ENCODE results near the gene EPHB2.
A peak's percentile ranks its signal among the peaks of the same experiment; 100 is the strongest.
"Not testable (repeated sequence)": the region's sequence is repeated elsewhere in the genome, so short reads cannot be mapped to it uniquely, and the experiment has no call there.

Gene EPHB2

DNA sequence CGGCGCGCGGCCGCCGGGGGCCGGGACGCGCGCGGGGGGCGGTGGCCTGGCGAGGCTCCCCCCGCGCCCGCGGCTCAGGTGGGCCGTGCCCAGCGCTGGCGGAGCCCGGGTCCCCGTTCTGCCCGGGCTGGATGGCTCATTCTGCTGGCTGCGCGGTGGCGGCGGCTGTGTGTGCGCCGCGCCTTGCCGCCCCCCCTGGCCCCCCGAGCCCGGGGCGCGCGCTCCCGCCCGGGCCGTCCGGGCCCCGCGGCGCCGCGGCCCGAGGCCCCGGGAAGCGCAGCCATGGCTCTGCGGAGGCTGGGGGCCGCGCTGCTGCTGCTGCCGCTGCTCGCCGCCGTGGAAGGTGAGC, at the start of gene EPHB2:
TSS of gene EPHB2 (plus strand) at position 139 of the 349 bp plus-strand sequence. CDS start at position 283, 144 bp downstream.
- DNase-seq (ENCODE audit: low read depth in 2 of 2): no peak

DNA sequence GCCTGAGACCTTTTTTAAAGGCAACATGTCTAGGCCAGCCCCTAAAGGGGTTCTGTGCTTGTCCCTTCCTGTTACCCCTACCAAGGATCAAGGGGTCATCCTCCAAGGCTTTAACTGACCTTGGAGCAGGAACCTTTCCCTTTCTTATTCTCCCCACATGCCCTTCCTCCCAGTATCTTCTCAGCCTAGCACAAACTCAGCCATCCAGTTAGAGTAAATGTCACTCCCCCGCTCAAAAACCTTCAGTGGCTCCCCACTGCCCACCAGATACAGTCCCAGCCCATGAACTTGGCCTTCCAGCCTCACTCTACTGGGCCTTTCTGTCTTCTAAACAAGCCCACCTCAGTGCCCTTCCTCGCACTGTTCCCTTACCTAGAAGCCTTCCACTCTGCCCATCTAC, 48.8 kb upstream of the EPHB2 start:
- no peak for DNase-seq (ENCODE audit: low read depth in 2 of 2)

DNA sequence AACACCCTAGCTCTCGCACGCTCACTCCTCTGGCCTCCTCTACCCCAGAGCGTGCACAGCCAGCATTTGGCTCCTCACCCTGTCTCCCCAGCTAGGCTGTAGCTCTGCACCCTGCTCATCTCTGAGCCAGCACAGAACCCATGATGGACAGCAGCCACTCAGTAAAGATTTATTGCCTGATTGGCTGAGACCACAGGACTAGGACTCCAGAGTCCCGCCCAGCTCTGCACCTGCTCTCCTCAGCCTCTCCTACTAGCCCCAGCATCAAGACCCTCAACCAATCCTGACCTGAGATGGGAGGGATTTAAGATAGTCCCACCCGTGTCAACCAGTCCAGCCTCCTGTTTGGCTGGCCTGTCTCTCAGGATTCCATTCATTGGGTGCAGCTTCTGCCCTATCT, 48.3 kb upstream of the EPHB2 start:
- no peak for DNase-seq (ENCODE audit: low read depth in 2 of 2)

DNA sequence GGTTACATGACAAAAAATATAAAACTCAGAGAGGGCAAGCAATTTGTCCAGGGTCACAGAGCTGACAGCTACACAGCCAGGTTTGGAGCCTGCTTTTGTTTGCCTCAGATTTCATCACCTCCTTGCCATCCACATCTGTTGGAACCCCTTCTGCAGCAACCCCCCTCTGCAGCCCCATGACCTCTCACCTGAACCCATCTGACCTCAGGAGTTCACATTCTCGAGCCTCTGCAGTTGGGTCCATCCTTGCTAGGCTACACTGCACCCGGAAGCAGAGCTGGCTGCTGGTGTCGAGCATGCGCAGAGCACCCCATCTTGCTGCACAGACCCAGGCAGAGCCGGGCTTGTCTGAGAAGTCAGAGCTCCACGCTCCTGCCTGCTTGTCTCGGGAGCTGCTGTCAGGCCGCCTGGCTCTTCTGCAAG, 47.6 kb upstream of the EPHB2 start:
- no peak for DNase-seq (ENCODE audit: low read depth in 2 of 2)

DNA sequence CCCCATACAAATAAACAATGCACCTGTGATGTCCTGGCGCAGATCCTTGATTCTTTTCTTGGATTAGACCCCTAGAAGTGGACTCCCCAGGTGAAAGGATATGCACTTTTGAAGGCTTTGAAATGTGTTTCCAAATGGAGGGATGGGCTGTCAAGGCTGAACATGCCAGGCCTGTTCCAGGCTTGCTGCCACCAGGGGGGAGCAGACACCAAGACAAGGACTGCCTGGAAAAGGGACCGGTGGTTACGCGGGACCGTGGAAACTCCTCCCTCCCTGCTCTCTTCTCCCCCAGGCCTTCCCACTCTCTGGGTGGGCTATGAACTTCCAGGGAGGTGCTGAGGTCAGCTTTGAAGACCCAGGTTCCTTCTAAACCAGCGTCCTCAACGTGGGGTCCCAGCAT, 44.9 kb upstream of the EPHB2 start:
- no peak for DNase-seq (ENCODE audit: low read depth in 2 of 2)

DNA sequence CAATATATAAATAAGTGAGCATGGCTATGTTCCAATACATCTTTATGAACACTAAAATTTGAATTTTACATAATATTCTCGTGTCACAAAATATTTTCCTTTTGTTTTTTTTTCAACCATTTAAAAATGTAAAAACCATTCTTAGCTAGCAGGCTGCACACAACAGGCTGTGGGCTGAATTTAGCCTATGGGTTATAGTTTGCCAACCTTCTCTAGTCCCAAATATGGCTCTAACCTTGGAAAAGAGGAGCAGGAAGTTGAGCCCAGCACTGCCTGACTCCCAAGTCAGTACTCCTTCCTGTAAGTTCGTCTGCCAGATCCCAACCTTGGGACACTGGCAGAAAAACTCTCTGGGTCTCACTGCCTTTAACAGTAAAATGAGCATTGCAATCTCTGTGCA, 44.2 kb upstream of the EPHB2 start:
- DNase-seq (ENCODE audit: low read depth in 2 of 2): no peak

DNA sequence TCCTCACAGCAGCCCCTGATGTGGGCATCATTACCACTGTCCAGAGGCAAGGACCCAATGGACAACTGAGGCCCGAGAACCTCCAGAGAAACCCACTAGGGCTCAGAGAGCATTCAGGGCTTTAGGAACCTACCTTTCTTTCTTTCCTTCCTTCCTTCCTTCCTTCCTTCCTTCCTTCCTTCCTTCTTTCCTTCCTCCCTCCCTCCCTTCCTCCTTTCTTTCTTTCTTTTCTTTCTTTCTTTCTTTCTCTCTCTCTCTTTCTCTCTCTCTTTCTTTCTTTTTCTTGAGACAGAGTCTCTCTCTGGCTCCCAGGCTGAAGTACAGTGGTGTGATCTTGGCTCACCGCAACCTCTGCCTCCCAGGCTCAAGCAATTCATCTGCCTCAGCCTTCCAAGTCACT, 41.8 kb upstream of the EPHB2 start:
- not testable (repeated sequence) for DNase-seq (ENCODE audit: low read depth in 2 of 2)

DNA sequence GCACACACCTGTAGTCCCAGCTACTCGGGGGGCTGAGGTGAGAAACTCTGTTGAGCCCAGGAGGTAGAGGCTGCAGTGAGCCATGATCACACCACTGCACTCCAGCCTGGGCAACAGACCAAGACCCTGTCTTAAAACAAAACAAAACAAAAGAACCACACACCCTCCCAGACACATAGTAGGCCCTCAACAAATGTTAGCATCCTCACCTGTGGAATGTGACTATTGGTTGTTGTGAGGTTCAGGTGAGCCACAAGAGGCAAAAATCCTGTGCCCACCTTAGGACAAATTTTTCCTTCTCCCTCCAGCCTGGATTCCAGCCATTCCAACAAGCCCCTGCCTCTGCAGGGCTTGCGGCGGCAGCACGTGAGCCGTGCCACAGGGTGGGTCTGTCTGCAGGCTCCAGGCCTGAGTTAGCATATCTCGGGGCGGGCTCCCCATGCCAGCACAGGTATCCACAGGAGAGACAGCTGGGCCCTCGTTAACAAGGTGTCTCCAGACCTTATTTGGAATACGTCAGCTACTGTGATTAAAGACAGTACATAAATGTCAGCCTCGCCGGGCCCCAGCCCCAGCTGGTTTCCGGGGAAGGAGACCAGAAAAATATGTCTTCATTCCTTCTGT, 40.2 kb upstream of the EPHB2 start:
- no peak for DNase-seq (ENCODE audit: low read depth in 2 of 2)

DNA sequence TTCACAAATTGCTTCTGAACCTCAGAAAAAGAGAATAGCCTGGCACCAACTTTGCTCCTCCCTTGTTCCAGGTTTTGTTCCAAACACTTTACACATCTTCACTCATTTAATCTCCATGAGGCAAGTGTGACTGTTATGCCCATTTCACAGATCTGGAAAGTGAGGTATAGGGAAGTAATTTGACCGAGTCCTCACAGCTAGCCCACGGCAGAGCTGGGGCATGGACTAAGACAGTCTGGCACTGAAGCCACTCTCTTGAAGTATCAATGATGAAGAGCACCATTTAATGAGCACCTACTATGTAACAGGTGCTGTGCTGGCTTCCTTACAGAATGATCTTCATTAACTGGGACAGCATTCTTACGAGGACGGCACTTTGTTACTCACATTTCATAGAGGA, 38.6 kb upstream of the EPHB2 start:
- no peak for DNase-seq (ENCODE audit: low read depth in 2 of 2)

DNA sequence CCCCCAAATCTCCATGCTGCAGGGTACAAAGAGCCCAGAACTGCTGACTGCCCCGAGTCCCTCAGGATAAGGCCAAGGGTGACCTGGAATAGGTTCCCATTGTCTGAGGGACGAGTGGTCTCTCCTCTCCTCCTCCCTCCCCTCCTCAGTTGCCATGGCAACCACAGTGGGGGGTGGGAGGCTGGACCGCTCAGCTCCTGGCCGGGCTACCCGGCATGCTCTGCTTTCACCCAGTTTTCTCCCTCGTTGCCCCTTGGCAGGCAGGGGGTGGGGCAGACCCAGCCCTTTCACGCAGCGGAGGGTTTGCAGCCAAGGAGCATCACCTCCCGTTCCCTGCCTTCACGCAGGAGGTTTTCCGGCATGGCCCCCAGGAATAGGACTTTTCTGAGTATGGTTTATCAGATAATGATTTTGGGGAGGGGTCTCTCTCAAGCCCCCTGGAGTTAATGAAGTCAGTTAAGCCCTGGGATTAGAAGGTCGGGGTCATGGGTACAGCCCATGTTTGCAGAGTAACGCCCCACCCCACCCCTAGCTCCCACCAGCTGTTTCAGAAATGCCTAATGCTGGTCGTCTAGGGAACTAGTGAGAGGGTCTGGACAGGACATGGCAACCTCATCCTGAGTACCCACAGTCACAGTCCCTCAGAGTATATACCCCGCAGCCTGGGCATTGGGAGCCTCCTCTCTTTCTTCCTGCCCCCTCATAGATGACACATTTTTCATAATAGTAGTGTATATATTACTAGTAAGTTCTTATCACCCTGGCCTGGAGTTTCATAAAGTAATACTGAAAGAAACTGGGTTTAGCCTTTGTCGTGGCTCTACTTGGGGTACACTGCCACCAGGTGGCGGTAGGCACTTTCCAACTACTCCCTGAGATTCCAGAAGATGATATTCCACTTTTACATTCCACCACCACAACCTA, 36.9 kb upstream of the EPHB2 start:
- peak; percentile 19 to 26 for DNase-seq (ENCODE audit: low read depth in 2 of 2)

DNA sequence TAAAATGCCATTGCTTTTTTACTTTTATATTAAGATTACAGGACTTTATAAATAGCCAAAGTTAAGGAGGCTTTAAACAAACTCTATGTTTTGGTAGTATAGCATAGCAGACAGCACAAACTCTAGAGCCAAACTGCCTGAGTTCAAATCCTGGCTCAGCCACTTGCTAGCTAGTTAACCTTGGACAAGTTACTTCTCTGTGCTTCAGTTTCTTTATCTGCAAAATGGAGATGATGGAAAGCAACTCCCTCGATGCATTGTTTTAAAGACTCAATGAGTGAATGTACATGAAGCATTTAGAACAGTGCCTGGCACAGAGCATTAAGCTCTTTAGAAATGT, 36.3 kb upstream of the EPHB2 start:
- DNase-seq (ENCODE audit: low read depth in 2 of 2): no peak

DNA sequence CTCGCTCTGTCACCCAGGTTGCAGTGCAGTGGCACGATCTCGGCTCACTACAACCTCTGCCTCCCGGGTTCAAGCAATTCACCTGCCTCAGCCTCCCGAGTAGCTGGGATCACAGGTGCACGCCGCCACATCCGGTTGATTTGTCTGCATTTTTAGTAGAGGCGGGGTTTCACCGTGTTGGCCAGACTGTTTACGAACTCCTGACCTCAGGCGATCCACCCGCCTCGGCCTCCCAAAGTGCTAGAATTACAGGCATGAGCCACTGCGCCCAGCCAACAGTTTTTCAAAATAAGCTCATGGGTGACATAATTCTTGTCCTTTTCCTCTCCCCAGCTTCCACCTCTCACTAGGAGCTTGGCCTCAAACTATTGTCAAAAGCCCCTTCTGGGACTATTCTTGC, 34.5 kb upstream of the EPHB2 start:
- DNase-seq (ENCODE audit: low read depth in 2 of 2): not testable (repeated sequence)

DNA sequence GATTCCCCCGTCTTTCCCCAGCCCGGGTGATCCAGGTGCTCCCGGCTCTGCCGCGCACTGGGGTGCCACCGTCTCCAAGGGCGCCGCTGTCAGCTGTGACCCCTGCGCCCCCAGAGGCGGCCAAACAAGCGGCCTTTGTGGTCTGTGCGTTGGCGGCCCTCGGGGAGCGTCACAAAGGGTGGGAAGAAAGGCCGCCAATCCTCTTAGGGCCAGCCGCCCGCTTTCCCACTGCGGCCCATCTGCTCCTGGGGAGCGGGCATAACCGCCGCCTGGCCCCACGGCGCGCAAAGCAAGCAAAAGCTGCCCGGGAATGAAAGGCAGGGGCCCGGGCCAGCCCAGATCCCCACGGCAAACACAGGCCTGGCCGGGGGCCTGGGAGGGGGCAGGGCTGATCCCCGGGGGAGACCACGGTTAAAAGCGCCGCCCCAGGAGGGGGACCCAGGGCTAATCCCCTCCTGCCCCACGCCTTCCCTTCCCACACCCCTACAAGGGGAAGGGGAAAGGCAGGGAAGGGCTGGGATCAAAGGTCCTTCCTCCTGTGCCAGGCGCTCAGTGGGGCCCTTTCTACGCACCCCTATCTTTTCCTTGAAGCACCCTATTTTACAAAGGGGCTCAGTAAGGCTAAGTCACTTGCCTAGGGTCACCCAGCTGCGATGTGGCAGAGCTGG, 33.6 kb upstream of the EPHB2 start:
- no peak for DNase-seq (ENCODE audit: low read depth in 2 of 2)

DNA sequence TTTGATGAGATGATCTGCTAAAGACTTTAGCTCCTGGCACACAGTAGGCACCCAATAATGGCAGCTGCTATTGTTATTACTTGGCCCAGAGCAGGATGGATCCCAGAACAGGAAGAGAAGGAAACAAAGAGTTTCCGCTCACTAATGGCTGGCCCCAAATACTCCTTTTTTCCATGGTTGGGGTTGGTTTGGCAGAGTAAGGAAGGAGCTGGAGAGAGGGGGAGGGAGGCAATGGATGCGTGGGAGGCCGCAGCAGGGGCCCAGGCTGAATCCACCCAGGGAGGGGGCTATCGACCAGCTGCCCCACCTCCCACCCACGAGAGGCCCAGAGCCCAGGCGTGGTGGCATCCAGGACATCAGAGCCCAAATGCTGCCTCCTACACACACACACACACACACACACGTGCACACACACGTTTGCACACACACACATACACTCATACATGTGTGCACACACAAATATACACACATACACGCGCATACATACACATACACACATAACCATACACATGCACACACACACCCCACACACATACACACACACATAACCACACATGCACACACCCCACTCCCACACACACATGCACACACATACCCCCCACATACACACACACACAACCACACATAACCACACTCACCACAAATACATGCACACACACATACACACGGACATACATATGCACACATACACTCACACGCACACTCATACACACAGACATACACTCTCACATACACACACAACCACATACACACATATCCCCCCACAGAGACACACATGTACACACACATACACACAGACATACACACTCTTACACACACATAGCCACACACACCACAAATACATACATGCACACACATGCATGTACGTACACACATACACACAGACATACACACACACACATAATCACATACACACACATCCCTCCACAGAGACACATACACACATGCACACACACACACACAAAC, 32.4 kb upstream of the EPHB2 start:
- DNase-seq (ENCODE audit: low read depth in 2 of 2): no peak

DNA sequence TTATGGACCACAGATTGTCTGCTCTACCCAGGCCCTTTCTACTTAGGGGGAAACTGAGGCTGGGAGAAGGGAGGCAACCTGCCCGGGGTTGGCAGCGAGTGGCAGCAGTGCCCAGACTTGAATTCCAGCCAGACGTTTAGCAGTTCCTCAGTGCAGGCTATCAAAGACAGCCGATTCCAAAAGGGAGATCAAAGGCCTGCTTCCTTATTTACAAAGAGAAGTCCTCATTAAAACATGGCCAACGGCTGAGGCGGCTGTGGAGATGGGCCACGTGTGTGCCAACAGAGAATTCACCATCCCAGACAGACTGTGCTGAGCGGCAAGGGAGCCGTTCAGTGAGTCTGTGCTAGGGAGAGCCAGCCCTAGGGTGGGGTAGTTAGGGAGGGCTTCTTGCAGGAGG, 29.9 kb upstream of the EPHB2 start:
- no peak for DNase-seq (ENCODE audit: low read depth in 2 of 2)

DNA sequence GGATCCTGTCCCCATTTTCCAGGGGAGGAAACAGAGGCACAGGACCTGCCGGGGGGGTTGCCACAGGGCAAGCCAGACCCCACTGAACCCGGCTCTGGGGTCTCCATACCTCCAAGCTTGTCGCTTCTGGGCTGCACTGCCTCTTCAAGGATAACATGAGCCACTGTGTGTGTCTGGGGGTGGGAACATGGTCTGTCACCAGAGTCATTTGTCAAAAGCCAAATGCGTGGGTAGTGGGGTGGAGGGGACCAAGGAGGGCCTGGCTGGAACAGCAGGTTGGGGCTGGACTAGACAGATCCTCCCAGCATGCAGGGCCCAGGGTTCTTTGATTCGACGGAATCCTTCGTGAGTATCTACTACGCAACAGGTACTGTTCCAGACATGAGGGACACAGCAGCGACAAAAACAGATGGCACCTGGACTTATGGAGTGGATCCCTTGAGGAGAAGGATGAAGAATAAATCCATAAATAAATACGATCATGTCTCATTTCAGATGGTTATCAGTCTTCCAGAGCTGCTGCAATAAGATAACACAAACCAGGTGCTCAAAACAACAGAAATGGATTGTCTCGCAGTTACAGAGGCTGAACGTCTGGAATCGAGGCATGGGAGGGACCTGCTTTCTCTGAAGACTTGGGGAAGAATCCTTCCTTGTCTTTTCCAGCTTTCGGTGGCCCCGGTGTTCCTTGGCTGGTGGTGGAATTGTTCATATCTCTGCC, 28.9 kb upstream of the EPHB2 start:
- no peak for DNase-seq (ENCODE audit: low read depth in 2 of 2)

DNA sequence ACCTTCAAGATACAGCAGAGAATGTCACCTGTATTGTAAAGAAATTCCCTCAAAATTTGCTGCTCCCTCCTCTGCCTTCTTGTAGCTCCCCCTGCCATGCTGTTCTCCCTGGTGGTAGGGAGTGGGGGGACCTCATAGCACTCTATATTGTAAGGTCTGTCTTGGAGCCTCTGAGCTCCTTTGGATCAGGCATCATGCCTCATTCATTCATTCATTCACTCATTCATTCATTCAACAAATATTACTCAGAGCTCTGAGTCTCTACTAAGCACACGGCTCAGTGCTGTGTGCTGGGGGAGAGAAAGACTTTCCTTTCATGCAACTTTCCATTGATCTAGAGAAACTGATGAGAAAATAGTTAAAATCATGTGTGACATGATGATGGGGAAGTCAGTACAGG, 27.1 kb upstream of the EPHB2 start:
- DNase-seq (ENCODE audit: low read depth in 2 of 2): no peak

DNA sequence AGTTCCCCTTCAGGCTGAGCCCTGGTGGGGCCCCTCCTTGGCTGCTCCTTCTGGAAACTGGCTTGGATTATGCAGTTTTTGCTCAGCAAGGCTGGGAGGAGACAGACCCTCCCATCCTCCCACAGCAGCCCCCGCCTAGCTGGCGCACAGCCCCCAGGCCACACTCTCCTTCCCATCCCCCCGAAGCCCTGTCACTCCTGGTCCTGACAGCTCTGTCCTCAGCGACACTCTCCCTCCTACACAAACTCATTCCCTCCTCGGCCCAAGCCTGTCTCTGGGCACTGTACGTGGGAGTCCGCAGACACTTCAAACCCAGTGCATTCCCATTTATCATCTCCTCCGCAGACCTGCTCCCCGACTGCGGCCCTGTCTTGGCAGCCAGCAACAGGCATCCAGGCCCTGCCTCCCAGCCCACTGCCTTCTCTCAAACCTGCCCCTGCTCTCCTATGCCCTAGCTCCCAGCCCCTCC, 25.0 kb upstream of the EPHB2 start:
- no peak for DNase-seq (ENCODE audit: low read depth in 2 of 2)

DNA sequence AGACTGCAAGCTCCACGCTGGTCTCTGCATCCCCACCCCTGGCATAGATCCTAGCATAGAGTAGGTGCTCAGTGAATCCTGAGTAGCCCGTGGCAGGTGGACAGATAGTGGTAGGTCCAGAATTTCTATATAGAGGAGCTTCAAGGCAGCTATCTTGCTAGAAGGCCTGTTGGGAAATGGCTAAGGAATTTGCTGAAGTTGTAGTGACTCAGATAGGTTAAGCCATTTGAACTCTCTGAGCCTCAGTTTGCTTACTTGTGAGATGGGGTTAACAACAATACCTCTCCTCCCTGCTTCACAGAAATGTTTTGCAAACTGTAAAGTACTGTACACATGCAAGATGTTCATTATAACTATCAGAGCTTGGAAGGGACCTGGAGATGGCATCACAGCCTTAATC, 23.4 kb upstream of the EPHB2 start:
- DNase-seq (ENCODE audit: low read depth in 2 of 2): no peak

DNA sequence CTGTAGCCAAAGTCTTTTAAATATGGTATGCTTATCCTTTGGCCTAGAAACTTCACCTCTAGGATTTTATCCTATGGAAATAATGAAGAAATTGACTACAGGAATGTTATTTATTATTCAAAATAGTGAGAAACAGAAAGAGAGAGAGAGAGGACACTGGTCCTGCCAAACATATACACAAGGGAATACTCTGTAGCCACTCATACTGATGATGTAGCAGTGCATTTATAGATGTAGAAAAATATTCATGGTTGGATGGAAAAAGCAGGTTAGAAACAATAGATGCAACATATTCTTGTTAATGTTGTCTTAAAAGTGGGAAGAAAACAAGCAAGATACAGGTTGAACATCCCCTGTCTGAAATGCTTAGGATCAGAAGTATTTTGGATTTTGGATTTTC, 22.2 kb upstream of the EPHB2 start:
- no peak for DNase-seq (ENCODE audit: low read depth in 2 of 2)

DNA sequence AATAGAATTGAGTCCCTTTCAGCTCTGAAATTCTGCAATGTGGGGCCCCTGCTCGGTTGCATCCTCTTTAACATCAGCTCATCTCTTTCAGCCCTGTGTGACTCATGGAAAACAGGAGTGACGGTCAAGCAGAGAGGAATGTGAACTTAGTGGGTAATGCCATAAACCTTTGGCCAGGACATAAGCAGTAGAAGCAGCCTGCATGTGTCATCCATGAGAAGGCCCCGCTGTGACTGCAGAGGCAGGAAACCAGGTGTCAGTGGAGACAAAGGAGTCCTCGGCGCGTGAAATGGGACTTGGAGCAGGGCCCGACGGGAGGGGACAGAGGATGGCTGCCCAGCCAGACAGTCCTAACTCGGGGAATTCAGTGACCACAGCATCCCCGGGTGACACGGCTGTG, 21.1 kb upstream of the EPHB2 start:
- no peak for DNase-seq (ENCODE audit: low read depth in 2 of 2)
